GM19193 (cell line): ENCODE results near the gene MROH2A.

Source experiments
- POLR2A ChIP-seq: IDR thresholded peaks from 4 replicates; pipeline ENCODE4 v1.6.1; 2011; ENCODE audit not compliant: insufficient read depth, insufficient read length; ENCODE audit errors: extremely low read depth

Gene MROH2A

DNA sequence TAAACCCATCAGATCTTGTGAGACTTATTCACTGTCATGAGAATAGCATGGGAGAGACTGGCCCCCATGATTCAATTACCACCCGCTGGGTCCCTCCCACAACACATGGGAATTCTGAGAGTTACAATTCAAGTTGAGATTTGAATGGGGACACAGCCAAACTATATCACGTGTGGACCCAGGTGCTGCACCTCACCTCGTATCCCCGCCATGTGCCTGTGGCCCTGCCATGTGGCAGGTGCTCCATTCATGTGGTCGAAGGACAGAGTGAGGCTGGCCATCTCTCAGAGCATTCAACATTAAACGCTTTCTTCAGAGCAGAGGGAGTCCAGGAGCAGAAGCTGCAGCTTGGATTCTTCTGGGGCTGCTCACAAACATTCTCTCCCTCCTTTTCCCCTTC lies 32.3 kb downstream of the MROH2A start:
- no peak for TF ChIP-seq POLR2A

DNA sequence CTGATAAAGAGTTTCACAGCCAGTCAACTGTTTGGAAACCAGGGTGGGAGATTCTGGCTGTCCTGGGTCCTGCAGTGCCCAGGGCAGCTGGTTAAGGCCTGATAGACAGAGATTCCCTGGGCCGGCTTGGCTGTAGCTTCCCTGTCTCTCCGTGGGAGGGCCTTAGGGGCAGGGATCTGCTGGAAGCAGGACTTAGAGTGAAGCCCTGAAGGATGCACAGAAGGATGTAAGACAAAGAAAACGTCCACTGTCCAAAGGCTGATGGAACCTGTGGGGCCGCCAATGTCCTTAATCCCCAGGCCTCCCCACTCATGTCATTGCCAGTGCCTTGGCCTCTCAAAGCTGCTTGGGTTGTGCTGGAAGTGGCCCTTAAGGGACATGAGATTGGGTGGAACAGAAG lies 33.0 kb downstream of the MROH2A start:
- no peak for TF ChIP-seq POLR2A

DNA sequence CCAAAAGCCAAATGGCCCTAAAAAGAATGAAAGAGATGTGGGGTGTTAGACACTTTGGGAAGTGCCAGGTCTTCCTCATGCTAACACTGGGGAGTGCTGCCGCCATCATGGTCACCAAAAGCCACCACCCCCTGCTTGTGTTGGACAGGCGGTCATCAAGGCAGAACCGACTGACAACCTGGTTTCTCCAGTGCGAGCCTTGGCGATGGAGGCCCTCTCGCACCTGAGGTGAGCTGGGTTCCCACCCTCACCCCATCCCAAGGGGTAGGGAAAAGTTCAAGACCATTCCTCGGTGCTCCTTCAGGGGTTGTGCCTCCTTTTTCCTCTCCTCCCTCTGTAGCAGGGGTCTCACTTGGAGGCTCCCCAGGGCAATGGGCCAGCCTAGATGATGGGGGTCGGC lies 33.6 kb downstream of the MROH2A start:
- TF ChIP-seq POLR2A, result no peak

DNA sequence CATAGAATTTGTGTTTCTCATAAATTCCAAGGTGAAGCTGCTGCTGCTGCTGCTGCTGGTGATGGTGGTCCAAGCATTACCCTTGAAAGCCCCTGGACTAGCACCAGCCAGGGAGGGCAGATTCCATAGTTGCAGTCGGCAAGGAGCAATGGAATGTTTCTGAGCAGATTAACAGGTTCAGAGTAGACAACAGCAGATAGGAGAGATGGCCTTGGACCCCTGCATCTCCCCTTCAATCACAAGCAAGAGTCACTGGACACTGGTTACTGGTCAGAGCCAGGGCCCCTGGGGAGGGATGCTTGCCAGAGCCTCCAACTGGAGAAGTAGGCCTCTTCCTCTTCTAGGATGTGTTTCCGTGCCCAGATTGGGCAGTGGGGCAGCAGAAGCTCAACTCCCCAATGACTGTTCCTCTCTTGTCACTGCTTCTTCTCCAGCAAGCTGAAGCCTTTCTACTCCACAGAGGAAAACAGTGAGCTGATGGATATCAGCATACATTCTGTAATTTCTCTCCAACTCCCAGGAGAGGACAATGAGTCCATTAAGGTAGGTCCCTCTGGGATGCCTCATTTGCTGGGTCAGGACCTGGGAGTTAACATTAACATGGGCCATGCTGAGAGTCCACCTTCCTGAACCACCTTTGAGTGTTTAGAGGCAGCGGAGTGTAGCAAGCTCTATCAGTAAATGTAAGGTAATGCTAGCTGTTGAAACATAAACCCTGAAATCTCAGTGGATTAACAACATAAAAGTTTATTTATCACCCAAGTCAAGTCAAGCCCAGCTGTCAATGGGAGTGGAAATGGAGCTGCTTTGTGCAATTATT lies 35.3 kb downstream of the MROH2A start:
- no peak for TF ChIP-seq POLR2A

DNA sequence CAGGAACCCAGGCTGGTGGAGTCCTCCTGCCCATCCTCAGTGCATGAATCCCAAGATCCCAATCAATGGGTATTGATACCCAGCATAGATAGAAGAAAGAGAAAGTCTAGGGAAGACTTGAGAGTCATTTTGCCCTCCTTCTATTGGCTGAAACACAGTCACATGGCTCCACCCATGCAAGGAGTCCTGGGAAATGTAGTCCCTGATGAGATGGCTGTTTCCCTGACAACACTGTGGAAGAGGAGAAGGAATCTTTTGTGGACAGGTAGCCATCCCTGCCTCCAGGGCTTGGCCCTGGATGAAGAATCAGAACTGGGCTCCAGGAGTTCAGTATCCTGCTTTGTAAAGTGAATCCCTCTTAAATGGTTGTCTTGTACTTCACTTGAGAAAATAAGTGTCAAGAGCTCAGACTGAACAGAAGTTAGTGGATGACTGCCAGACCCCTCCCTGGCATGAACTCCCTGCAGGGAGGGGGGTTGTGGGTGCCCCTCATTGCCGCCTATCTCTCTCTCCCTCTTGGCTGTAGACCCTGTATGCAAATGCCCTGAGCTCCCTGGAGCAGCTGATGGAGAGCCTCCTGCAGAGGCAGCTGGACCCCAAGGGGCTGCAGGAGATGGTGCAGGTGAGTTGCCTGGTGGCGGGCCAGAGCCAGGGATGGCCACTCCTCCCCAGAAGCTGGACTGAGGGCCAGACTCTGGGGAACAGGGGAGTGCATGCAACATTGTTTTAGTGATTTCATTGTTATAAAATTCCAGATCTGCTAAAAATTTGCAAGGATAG lies 36.1 kb downstream of the MROH2A start:
- TF ChIP-seq POLR2A, result no peak

DNA sequence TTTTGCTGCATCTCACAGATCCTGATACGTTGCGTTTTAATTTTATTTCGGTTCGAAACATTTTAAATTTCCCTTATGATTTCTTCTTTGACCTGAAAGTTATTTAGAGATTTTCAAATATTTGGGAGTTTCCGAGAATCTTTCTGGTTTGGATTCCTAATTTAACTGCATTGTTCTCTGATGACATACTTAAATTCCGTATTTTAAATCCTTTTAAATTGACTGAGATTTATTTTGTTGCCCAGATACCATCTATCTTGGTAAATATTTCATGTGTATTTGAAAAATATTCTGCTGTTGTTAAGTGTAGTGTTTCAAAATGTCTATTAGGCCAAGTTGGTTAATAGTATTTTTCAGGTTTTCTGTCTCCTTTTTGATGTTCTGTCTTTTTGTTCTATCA lies 37.7 kb downstream of the MROH2A start:
- no peak for TF ChIP-seq POLR2A

DNA sequence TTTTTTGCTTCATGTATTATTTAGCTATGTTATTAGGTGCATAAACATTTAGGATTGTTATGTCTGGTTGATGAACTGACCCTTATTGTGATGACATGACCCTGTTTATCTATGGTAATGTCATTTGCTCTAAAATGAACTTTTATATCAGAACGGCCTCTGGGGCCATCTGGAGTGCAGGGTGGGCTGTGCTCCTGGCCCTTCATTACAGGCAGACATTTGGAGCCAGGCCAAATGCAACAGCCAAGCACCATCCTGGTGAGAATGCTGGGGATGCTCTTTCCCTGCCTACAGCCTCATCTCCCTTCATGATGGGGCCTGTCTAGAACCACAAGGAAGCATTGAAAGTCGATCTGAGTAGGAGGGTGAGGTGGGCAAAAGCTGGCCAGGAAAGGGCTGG lies 38.2 kb downstream of the MROH2A start:
- no peak for TF ChIP-seq POLR2A

DNA sequence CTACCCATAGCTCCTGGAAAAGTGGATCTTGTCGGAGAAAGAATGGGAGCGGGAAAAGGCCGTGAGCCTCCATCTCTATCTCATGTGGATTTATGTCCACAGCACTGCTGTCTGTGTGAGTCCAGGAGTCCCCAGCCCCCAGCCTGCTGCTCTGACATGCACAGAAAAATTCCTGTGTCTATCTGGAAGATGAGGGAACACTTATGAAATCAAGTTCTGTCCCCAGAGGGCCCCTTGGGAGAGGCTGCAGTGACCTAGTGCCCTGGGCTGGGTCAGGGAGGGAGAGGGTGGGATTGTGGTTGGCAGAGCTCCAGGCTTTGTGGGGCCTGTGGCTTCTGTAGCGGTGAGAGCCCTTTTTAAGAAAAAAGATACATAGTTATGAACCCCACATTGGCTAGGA lies 38.6 kb downstream of the MROH2A start:
- no peak for TF ChIP-seq POLR2A

DNA sequence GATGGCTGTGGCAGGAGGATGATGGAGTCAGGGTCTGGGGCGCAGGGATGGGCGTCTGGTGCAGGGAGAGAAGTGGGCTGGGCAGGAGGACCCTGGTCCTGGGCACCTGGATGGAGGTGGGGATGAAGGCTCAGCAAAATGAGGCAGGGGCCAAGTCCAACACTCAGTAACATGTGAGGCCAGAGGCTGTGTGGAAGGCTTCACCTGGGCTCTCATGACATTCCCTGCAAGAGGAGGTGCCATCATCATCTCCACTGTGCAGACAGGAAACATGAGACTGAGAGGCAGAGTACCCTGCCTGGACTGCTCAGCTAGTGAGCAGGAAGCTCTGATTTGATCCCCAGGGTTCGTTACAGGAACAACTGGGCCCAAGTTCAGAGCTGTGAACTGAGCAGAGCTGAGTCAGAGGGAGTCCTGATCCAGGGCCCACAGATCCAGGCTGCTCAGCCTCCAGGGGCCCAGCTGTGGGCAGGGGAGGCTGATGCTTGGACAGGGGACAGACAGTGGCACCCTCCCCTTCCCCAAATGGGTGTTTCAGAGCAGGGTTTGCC lies 39.3 kb downstream of the MROH2A start:
- TF ChIP-seq POLR2A, result no peak

DNA sequence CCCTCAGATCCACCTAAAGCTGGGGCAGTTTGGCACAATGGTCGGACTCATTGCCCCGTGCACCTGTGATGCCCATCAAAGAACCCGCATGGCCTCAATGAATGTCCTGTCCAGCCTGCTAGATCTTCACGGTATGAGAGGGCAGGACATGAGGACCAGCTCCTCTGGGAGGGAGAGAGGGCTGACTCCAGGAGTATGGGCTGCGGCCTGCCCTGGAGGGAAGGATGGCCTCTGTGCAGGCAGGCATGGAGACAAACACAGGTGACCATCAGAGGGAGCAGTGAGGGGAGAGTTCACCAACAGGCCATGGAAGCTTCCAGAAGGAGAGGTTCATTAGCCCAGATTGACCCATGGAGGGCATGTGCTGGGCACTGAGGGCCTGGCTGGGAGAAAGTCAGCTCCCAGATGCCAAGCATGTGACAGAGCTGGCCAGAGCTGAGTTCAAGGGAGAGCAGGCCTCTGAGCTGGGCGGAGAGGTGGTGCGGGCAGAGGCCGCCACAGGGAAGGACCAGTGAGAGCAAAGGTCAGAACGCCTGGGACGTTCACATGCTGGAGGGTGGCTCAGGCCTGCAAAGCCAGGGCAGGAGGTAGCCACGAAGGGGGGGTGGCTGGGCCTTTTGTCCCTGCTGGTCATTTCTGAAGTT lies 40.0 kb downstream of the MROH2A start:
- no peak for TF ChIP-seq POLR2A

DNA sequence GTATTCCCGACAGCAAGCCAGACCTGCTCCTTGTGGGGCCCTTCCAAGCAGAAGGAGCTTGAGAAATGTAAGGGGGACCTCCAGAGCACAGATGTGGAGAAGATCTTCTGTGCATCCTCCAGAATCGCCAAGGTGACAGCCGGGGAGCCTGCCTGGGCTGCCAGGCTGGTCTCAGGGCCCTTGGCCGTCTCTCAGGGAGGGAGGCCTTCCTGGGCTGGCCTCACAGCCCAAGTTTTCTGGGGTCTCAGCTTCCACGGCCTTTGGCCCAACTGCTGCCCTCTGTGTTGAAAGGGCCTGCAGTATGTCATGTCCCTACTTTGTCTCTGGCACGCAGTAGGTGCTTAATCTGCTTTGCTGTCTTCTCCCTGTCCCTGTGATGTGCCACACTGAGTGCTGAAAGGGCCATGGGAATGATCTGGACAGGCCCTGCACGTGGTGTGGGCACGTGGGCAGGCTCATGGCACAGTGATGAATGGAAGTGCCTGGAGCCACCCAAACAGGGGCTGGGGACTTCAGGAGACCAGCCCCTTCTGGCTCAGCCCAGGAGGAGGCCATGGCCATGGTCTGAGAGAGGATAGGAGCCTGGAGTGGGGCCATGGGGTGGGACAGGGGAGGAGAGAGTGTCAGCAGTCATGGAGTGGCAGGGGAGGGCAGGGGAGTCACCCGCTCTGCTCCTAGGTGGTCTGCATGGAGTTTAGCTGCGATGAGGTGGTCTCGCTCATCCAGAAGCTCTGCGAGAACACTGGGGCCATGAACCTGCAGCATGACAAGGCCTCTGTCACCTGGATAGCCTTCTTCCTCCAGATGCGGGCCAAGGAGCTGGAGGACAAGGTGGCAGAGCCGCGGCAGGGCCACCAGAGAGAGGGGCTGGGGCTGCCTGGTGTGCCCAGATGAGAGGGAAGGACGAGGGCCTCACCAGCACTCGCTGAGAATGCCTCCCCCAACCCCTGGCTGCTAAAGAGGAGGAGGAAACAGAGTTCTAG lies 40.8 kb downstream of the MROH2A start:
- no peak for TF ChIP-seq POLR2A

DNA sequence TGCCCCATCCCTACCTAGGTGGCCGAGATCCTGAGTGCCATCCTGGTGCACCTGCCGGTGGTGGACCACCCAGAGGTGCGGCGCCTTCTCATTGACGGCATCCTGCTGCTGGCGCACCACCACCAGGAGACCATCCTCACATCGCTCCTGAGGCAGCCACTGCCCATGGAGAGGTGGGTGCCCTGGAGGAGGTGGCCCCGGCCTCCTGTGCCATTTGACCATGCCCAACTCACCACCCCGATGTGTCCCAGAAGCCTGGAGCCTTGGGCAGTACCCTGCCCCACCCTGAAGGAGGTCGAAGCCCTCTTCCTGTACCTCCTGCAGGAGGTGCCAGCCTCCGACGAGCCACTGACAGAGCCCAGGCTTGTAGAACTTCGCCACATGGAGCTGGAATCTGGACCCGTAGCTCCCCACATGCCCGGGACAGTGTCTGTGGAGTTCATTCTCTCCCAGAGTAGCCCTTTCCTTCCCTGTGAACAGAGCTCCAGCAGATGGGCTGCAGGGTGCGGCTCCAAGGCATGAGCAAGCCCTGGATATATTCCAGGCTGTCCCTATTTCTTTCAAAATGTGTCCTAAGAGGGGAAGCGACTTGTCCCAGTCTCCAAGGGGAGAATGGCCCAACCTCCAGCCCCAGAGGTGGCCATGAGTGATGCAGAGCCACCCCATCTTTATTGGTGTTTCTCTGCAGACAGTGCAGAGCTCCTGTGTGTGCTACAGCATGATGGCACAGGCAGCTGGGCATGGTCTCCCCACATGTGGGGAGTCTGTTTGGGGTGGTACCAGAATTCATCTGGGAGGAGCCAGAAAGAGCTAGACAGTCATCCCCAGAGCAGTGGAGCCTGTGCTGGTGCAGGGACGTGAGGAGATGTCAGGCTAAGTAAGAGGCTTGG lies 42.0 kb downstream of the MROH2A start:
- no peak for TF ChIP-seq POLR2A

DNA sequence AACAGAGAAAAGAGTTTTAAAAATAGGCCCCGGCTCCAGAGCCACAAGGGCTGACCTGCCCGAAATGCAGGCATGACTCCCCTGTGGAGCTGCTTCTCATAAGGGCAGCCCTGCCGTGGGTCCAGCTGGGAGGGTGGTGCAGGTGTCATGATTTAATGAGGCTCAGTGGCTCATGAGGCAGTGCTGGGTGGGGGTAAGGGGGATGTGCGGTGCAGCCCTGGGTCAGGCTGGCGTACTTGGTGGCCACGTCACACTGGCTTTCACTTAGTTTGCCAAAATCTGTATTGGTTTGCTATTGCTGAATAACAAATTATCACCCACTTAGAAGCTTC lies 42.6 kb downstream of the MROH2A start:
- no peak for TF ChIP-seq POLR2A

DNA sequence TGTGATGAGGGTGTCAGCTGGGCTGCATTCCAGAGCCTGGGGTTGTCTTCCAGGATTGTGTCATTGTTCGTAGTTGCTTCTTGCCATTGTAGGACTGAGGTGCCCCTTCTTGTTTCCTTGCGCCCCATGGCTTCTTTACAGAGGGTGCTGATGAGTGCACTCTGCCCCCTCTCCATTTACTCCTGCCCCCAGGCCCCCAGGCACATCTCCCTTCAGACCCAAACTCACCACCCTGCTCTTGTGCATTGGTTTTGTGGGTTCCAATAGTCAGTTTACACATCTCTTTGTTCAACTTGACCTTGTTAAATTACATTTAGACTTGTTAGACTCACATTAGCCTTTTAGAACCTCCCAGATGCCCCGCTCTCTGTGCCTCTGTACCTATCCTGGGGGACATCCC lies 43.1 kb downstream of the MROH2A start:
- no peak for TF ChIP-seq POLR2A

DNA sequence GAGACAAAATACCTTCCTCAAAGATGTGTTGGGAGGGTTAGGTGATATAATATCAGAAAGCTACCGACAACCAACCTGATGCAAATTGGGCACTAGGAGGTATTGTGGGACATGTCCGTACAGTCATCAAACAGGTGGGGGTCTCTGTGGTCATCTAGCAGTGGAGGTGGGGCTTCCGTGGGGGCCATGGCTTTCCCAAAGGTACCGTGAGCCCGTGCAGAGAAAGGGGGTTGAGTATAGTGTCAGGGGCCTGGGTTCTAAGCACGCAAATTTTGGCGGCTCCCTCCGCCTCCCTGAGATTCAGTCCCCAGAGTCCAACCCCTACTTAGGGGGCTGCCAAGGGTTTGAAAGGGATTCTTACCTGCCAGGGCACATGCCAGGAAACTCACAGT lies 43.6 kb downstream of the MROH2A start:
- no peak for TF ChIP-seq POLR2A
